Lower lobe of right lung (tissue), 2 donors: Measurements from ENCODE around the gene PPP1R1B. TPM values are rescaled to one million over a fixed set of nuclear protein-coding genes. Genes with fewer than 3 reads are reported as not detected.
A peak's percentile ranks its signal among the peaks of the same experiment; 100 is the strongest.

Source experiments
- ATAC-seq, 2 donors: fragments of 200-7000 bp; cut with Tn5 transposase; one replicate each; pipeline ENCODE4 v1.9.1; 2020 to 2022; ENCODE audit warnings: mild to moderate bottlenecking in 2 of 2, moderate library complexity in 2 of 2
- DNase-seq: peaks from one replicate; pipeline ENCODE4 v3.0.0-alpha.2; 2020
- H3K27ac ChIP-seq: fragments of 200-600 bp; one replicate; pipeline ENCODE4 v1.8.0; 2022
- H3K27me3 ChIP-seq: fragments of 200-600 bp; one replicate; pipeline ENCODE4 v1.8.0; 2022; ENCODE audit warnings: low read depth
- H3K36me3 ChIP-seq: fragments of 200-600 bp; one replicate; pipeline ENCODE4 v1.8.0; 2022; ENCODE audit warnings: mild to moderate bottlenecking
- H3K4me1 ChIP-seq: fragments of 200-600 bp; one replicate; pipeline ENCODE4 v1.8.0; 2022
- H3K4me3 ChIP-seq: fragments of 200-600 bp; one replicate; pipeline ENCODE4 v1.8.0; 2022; ENCODE audit warnings: mild to moderate bottlenecking
- H3K9me3 ChIP-seq: fragments of 200-600 bp; one replicate; pipeline ENCODE4 v1.8.0; 2022
- CTCF ChIP-seq: fragments of 200-600 bp; IDR thresholded peaks from one replicate; pipeline ENCODE4 v1.8.0; 2022; ENCODE audit warnings: antibody characterized with exemption, mild to moderate bottlenecking
- intact Hi-C: fragments of 100-400 bp; cut with DNase I; formaldehyde crosslinking; loops from one replicate; pipeline ENCODE4 v1.11.0; 2022
- total RNA-seq: library from RNA; stranded (reverse); fragmentation: NEBNext Ultra II Directional; extraction: Animal tissue kit (Norgen Biotek cat#: 25700); gene quantifications from one replicate; pipeline ENCODE4 v1.2.1, GENCODE V29; 2021
- donor health status: DM: no; HTN: yes; CAD: no; lungs with severe emphysema.

Gene PPP1R1B
- total RNA-seq, 1 donor from 2014 or later, result 23.9 TPM

GRCh38 chr17:39653316-39653661 lies 26.5 kb downstream of the PPP1R1B start:
- H3K27ac ChIP-seq, result peak overlapping the region; percentile 34
- ATAC-seq (no peak), DNase-seq (no peak)
- no peaks in the 10 kb centered on the region for H3K27me3 ChIP-seq
- H3K4me3 ChIP-seq, result no peak overlapping the region
- TF ChIP-seq CTCF, result no peak
- H3K4me1 ChIP-seq, result peaks cover 36% of the 10 kb centered on the region
- H3K36me3 ChIP-seq, result peaks cover 39% of the 10 kb centered on the region
- no peaks in the 10 kb centered on the region for H3K9me3 ChIP-seq
- intact Hi-C loops, result no loop called here

- intact Hi-C loops, result no loop called here
- peak; percentile 78 to 84 for ATAC-seq
- H3K27ac ChIP-seq, result peak overlapping the region; percentile 34
- TF ChIP-seq CTCF, result peak; percentile 86
- peaks cover 36% of the 10 kb centered on the region for H3K4me1 ChIP-seq
- H3K36me3 ChIP-seq, result peaks cover 44% of the 10 kb centered on the region
- DNase-seq, result peak; percentile 80
- H3K4me3 ChIP-seq, result no peak overlapping the region
- no peaks in the 10 kb centered on the region for H3K9me3 ChIP-seq
- no peaks in the 10 kb centered on the region for H3K27me3 ChIP-seq
Measured at GRCh38 chr17:39653662-39654331, 27.0 kb downstream of the PPP1R1B start.

- Histone ChIP-seq H3K4me3 (no peak overlapping the region), H3K4me1 (peaks cover 46% of the 10 kb centered on the region), H3K27me3 (no peaks in the 10 kb centered on the region), H3K27ac (no peak overlapping the region), H3K9me3 (no peaks in the 10 kb centered on the region), H3K36me3 (peaks cover 54% of the 10 kb centered on the region)
- no peak for ATAC-seq
- no peak for TF ChIP-seq CTCF
- no peak for DNase-seq
- intact Hi-C loops, result no loop called here
Measured at GRCh38 chr17:39655105-39655504, 28.4 kb downstream of the PPP1R1B start.

- DNase-seq (no peak), ATAC-seq (no peak)
- Histone ChIP-seq H3K4me1 (peaks cover 55% of the 10 kb centered on the region), H3K9me3 (no peaks in the 10 kb centered on the region), H3K27me3 (no peaks in the 10 kb centered on the region), H3K27ac (peak overlapping the region; percentile 85), H3K36me3 (peaks cover 84% of the 10 kb centered on the region), H3K4me3 (peak overlapping the region; percentile 2)
- no peak for TF ChIP-seq CTCF
- intact Hi-C loops, result no loop called here
Measured at GRCh38 chr17:39658346-39658745, 31.6 kb downstream of the PPP1R1B start.

- TF ChIP-seq CTCF, result no peak
- Histone ChIP-seq H3K9me3 (no peaks in the 10 kb centered on the region), H3K4me3 (peak overlapping the region; percentile 2), H3K4me1 (peaks cover 55% of the 10 kb centered on the region), H3K36me3 (peaks cover 84% of the 10 kb centered on the region), H3K27ac (peak overlapping the region; percentile 85), H3K27me3 (no peaks in the 10 kb centered on the region)
- DNase-seq (no peak), ATAC-seq (no peak)
- intact Hi-C loops, result no loop called here
Measured at GRCh38 chr17:39658760-39659159, 32.0 kb downstream of the PPP1R1B start.
